H1 (cell line): ENCODE data around the gene MRPS15. TPM values are rescaled to one million over a fixed set of nuclear protein-coding genes. Genes with fewer than 3 reads are reported as not detected.

Experiments
- CTCF ChIA-PET: fragments of 300-600 bp; sonication (Branson Sonifier 250); formaldehyde crosslinking; loops from one replicate; lab custom pipeline; 2021; ENCODE audit not compliant: partially characterized antibody; lab: Charles Lee
- POLR2A ChIA-PET: fragments of 300-600 bp; sonication (Branson Sonifier 250); formaldehyde crosslinking; loops from one replicate; lab custom pipeline; 2021; ENCODE audit warnings: inconsistent platforms; ENCODE audit not compliant: partially characterized antibody; lab: Charles Lee
- DNase-seq, 2 experiments: peaks; one replicate each; pipeline versions ENCODE4 v3.0.0 to v3.0.0-alpha.2; 2010 to 2022; ENCODE audit warnings: low spot score in 2 of 2, low read depth in 1 of 2, mixed read lengths in 1 of 2
- FAIRE-seq: peaks from 2 replicates; lab custom pipeline; 2011; peaks lifted over from hg19 to GRCh38; lab: Jason Lieb, UNC
- H2AFZ ChIP-seq: 2 replicates; pipeline ENCODE4 v1.8.1; 2012; ENCODE audit warnings: low read length, inconsistent platforms
- H2AK5ac ChIP-seq: 2 replicates; pipeline ENCODE4 v1.6.1; 2013; ENCODE audit warnings: low read depth, low read length
- H2BK120ac ChIP-seq: replicated peaks from 2 replicates; pipeline ENCODE3; 2013; ENCODE audit warnings: low read depth, low read length, inconsistent platforms
- H2BK12ac ChIP-seq: 2 replicates; pipeline ENCODE4 v1.6.1; 2013; ENCODE audit warnings: low read depth, low read length
- H2BK15ac ChIP-seq: 2 replicates; pipeline ENCODE4 v1.6.1; 2013; ENCODE audit warnings: low read length
- H2BK20ac ChIP-seq: 2 replicates; pipeline ENCODE4 v1.6.1; 2013; ENCODE audit warnings: low read length
- H2BK5ac ChIP-seq: 2 replicates; pipeline ENCODE4 v1.6.1; 2013; ENCODE audit warnings: low read depth, low read length
- H3K14ac ChIP-seq: 2 replicates; pipeline ENCODE4 v1.6.1; 2013; ENCODE audit warnings: inconsistent platforms; ENCODE audit not compliant: insufficient read length
- H3K18ac ChIP-seq: 2 replicates; pipeline ENCODE4 v1.6.1; 2013; ENCODE audit warnings: low read length; ENCODE audit errors: extremely low read depth
- H3K23ac ChIP-seq: 2 replicates; pipeline ENCODE4 v1.6.1; 2013; ENCODE audit warnings: inconsistent platforms; ENCODE audit not compliant: insufficient read length
- H3K23me2 ChIP-seq: 2 replicates; pipeline ENCODE4 v1.6.1; 2013; ENCODE audit warnings: low read depth, low read length
- H3K27ac ChIP-seq: 2 replicates; pipeline ENCODE4 v1.6.1; 2011; ENCODE audit warnings: low read depth, low read length, inconsistent platforms
- H3K27me3 ChIP-seq, 4 experiments: replicated peaks in 1 of 4; 1 replicate in 1 of 4; 2 replicates in 3 of 4; pipeline versions ENCODE4 v1.6.1 to v1.8.1; 2011 to 2013; ENCODE audit warnings: low read length in 3 of 4, mild to moderate bottlenecking in 3 of 4, inconsistent platforms in 2 of 4, mixed read lengths in 2 of 4, moderate library complexity in 1 of 4; ENCODE audit not compliant: control insufficient read depth in 3 of 4, insufficient read depth in 3 of 4; ENCODE audit errors: extremely low read depth in 1 of 4
- H3K36me3 ChIP-seq, 4 experiments: 2 replicates each; pipeline versions ENCODE4 v1.6.1 to v1.8.1; 2011 to 2013; ENCODE audit warnings: mild to moderate bottlenecking in 4 of 4, low read length in 3 of 4, moderate library complexity in 2 of 4, control low read depth in 1 of 4, inconsistent platforms in 1 of 4; ENCODE audit not compliant: insufficient read depth in 4 of 4, control insufficient read depth in 2 of 4
- H3K4ac ChIP-seq: replicated peaks from 2 replicates; pipeline ENCODE3; 2013; ENCODE audit warnings: low read length, low read depth, mixed read lengths, inconsistent platforms; ENCODE audit not compliant: insufficient read length
- H3K4me1 ChIP-seq, 4 experiments: replicated peaks in 1 of 4; 1 replicate in 1 of 4; 2 replicates in 3 of 4; pipeline versions ENCODE4 v1.6.1 to v1.8.1; 2011 to 2013; ENCODE audit warnings: low read length in 3 of 4, inconsistent platforms in 2 of 4, mixed read lengths in 1 of 4; ENCODE audit not compliant: insufficient read depth in 4 of 4, control insufficient read depth in 3 of 4
- H3K4me2 ChIP-seq, 2 experiments: 2 replicates each; pipeline versions ENCODE4 v1.6.1 to v1.8.1; 2011 to 2013; ENCODE audit warnings: low read depth in 2 of 2, low read length in 2 of 2, control low read depth in 1 of 2, inconsistent platforms in 1 of 2, mild to moderate bottlenecking in 1 of 2; ENCODE audit not compliant: insufficient read depth in 1 of 2
- H3K4me3 ChIP-seq, 4 experiments: fragments of 200-600, 300-600 bp in 1 of 4; sonication (generic), shearing (Covaris generic), sonication (Bioruptor Twin) in 1 of 4; 2 replicates each; pipeline versions ENCODE4 v1.5.1 to v1.8.1; 2011 to 2016; ENCODE audit warnings: low read length in 4 of 4, low read depth in 3 of 4, control low read depth in 2 of 4, inconsistent platforms in 2 of 4, mild to moderate bottlenecking in 2 of 4, mixed read lengths in 1 of 4, moderate library complexity in 1 of 4; ENCODE audit not compliant: insufficient read depth in 2 of 4; ENCODE audit errors: extremely low read depth in 1 of 4
- H3K56ac ChIP-seq: replicated peaks from 2 replicates; pipeline ENCODE3; 2013; ENCODE audit warnings: low read depth, mild to moderate bottlenecking, mixed read lengths, low read length, inconsistent platforms; ENCODE audit not compliant: insufficient read length
- H3K79me1 ChIP-seq: 2 replicates; pipeline ENCODE4 v1.6.1; 2013; ENCODE audit warnings: low read depth, low read length, control low read depth
- H3K79me2 ChIP-seq, 2 experiments: 2 replicates each; pipeline versions ENCODE4 v1.6.1 to v1.8.1; 2012 to 2013; ENCODE audit warnings: low read length in 2 of 2, mild to moderate bottlenecking in 2 of 2, inconsistent platforms in 1 of 2; ENCODE audit not compliant: insufficient read depth in 2 of 2, control insufficient read depth in 1 of 2
- H3K9ac ChIP-seq, 4 experiments: replicated peaks in 1 of 4; 1 replicate in 1 of 4; 2 replicates in 3 of 4; pipeline versions ENCODE4 v1.6.1 to v1.8.1; 2011 to 2013; ENCODE audit warnings: low read depth in 3 of 4, low read length in 3 of 4, control low read depth in 2 of 4, mild to moderate bottlenecking in 2 of 4, moderate library complexity in 2 of 4, inconsistent platforms in 1 of 4; ENCODE audit errors: extremely low read depth in 1 of 4
- H3K9me3 ChIP-seq, 2 experiments: 2 replicates each; pipeline versions ENCODE4 v1.6.1 to v1.8.1; 2012 to 2013; ENCODE audit warnings: mild to moderate bottlenecking in 2 of 2, moderate library complexity in 2 of 2, control low read depth in 1 of 2, inconsistent platforms in 1 of 2, low read depth in 1 of 2, low read length in 1 of 2, mixed read lengths in 1 of 2; ENCODE audit not compliant: insufficient read depth in 2 of 2
- H4K20me1 ChIP-seq, 2 experiments: replicated peaks in 1 of 2; 2 replicates each; pipeline versions ENCODE3 to v1.8.1; 2011 to 2013; ENCODE audit warnings: inconsistent platforms in 2 of 2, low read length in 2 of 2, mild to moderate bottlenecking in 1 of 2; ENCODE audit not compliant: insufficient read depth in 2 of 2, control insufficient read depth in 1 of 2
- H4K5ac ChIP-seq: 2 replicates; pipeline ENCODE4 v1.6.1; 2013; ENCODE audit warnings: low read length, low read depth, mixed read lengths, inconsistent platforms; ENCODE audit not compliant: insufficient read length
- H4K8ac ChIP-seq: 2 replicates; pipeline ENCODE4 v1.8.0; 2013; ENCODE audit warnings: mild to moderate bottlenecking, moderate library complexity, low read length, inconsistent platforms; ENCODE audit not compliant: insufficient read depth; ENCODE audit errors: extremely low read depth
- H4K91ac ChIP-seq: replicated peaks from 2 replicates; pipeline ENCODE3; 2013; ENCODE audit warnings: low read length, mixed read lengths, inconsistent platforms; ENCODE audit not compliant: insufficient read length
- BACH1 ChIP-seq: IDR thresholded peaks from 2 replicates; pipeline ENCODE4 v1.6.1; 2012; ENCODE audit warnings: low read length, improper control_type of control experiment
- RAD21 ChIP-seq, 2 experiments: IDR thresholded peaks in 1 of 2; conservative IDR thresholded peaks in 1 of 2; 2 replicates each; pipeline ENCODE4 v1.6.1; 2011; ENCODE audit warnings: low read depth in 2 of 2, low read length in 2 of 2, improper control_type of control experiment in 1 of 2, inconsistent platforms in 1 of 2, mild to moderate bottlenecking in 1 of 2, moderate library complexity in 1 of 2
- TBP ChIP-seq: IDR thresholded peaks from 2 replicates; pipeline ENCODE4 v1.6.1; 2011; ENCODE audit warnings: low read depth, low read length, improper control_type of control experiment
- USF2 ChIP-seq: IDR thresholded peaks from 2 replicates; pipeline ENCODE4 v1.6.1; 2011; ENCODE audit warnings: low read length, improper control_type of control experiment
- WGBS, 2 experiments: shearing (Covaris generic) in 1 of 2; methylation state at CpG; one replicate each; pipeline versions ENCODE4 v1.1.6 to v1.1.7; 2013 to 2015; ENCODE audit warnings: low lambda C conversion rate in 2 of 2, mixed read lengths in 2 of 2, inconsistent platforms in 1 of 2, low coverage in 1 of 2, missing lambda C conversion rate in 1 of 2; ENCODE audit not compliant: insufficient replicate concordance in 2 of 2, insufficient coverage in 1 of 2, insufficient read length in 1 of 2; ENCODE audit errors: extremely low coverage in 1 of 2, missing lambda C conversion rate in 1 of 2; 5-methylcytosine and 5-hydroxymethylcytosine counted together
- polyA plus RNA-seq, 7 experiments: library from polyadenylated mRNA; depleted of rRNA in 3 of 7; stranded (reverse) in 5 of 7; unstranded in 2 of 7; fragments of >200 nt in 5 of 7; fragments of 200-250 nt in 2 of 7; gene quantifications; 1 replicate in 5 of 7; 2 replicates in 1 of 7; 4 replicates in 1 of 7; pipeline versions ENCODE4 v1.2.1 to v1.2.3, GENCODE V29; 2011 to 2013; ENCODE audit warnings: missing spikeins in 2 of 7, mixed read lengths in 2 of 7
- total RNA-seq: library from RNA; stranded (reverse); fragmentation: NEBNext Ultra II Directional; extraction: Animal tissue kit (Norgen Biotek cat#: 25700); gene quantifications from 2 replicates; pipeline ENCODE4 v1.2.1, GENCODE V29; 2021

Gene MRPS15
- total and polyA plus RNA-seq, 2 of the 8 experiments (the other 6 are each of a cell fraction or from before 2014, with no cell fraction given), result 53.6 to 129 TPM

GRCh38 chr1:36414384-36414783 is 49.8 kb downstream of the MRPS15 start:
- no peaks in the 10 kb centered on the region for H3K9me3 ChIP-seq
- no peak overlapping the region for H3K56ac ChIP-seq
- H3K27me3 ChIP-seq, result no peaks in the 10 kb centered on the region
- H3K4me2 ChIP-seq, result no peak overlapping the region
- 97% methylated on average over 3 of the region's 4 CpGs; no CpG with 5 or more reads in 1 of the 2 experiments for WGBS, 2 experiments
- no peak for DNase-seq
- H2AK5ac ChIP-seq, result no peak overlapping the region
- H3K23me2 ChIP-seq, result no peaks in the 10 kb centered on the region
- H2BK12ac ChIP-seq, result no peak overlapping the region
- H3K4ac ChIP-seq, result no peak overlapping the region
- H2BK20ac ChIP-seq, result no peak overlapping the region
- CTCF ChIA-PET, result interaction anchor here (1.3 to 4.7 kb wide), 5 partner anchors 8 to 71 kb away, joined by 3 to 24 read pairs (median 11); no protein-coding TSS in a partner anchor
- peaks cover 0 to 2% (median 0%) of the 10 kb centered on the region in 4 experiments; a peak in 1 of 8 replicates for H3K36me3 ChIP-seq
- no peak overlapping the region for H4K8ac ChIP-seq
- POLR2A ChIA-PET, result interaction anchor here (0.7 to 2.4 kb wide), 7 partner anchors 12 to 90 kb away, joined by 3 to 6 read pairs (median 3); partner anchors contain the start of gene LSM10
- H3K79me1 ChIP-seq, result no peaks in the 10 kb centered on the region; the same call in 1 of the 2 replicates
- peaks cover 0 to 3% (median 0%) of the 10 kb centered on the region in 4 experiments; a peak in 1 of 7 replicates for H3K4me1 ChIP-seq
- no peak overlapping the region for H3K14ac ChIP-seq
- no peak overlapping the region for H3K9ac ChIP-seq
- no peak overlapping the region for H2BK15ac ChIP-seq
- no peak overlapping the region for H4K91ac ChIP-seq
- no peak for TF ChIP-seq TBP
- no peak for TF ChIP-seq RAD21 (IDR thresholded peaks at IDR 0.05 in 1 of 2, conservative IDR thresholded peaks at IDR 0.05 in 1 of 2; ENCODE audit: low read depth in 2 of 2, low read length in 2 of 2)
- no peak for TF ChIP-seq BACH1
- TF ChIP-seq USF2, result no peak
- H2AFZ ChIP-seq, result no peak overlapping the region
- H2BK120ac ChIP-seq, result no peak overlapping the region
- no peaks in the 10 kb centered on the region for H4K20me1 ChIP-seq
- no peak overlapping the region for H3K23ac ChIP-seq
- H3K4me3 ChIP-seq, result no peak overlapping the region
- no peak overlapping the region for H3K18ac ChIP-seq
- no peak overlapping the region for H3K27ac ChIP-seq
- FAIRE-seq, result no peak
- no peaks in the 10 kb centered on the region for H3K79me2 ChIP-seq
- H4K5ac ChIP-seq, result no peak overlapping the region
- no peak overlapping the region for H2BK5ac ChIP-seq
